Lower leg skin (tissue), 4 donors: ENCODE results near the gene ELAVL1. TPM values are rescaled to one million over a fixed set of nuclear protein-coding genes. Genes with fewer than 3 reads are reported as not detected.

Source experiments
- DNase-seq, 2 donors: peaks; one replicate each; pipeline ENCODE4 v3.0.0-alpha.2; 2019; ENCODE audit warnings: low spot score in 2 of 2
- H3K4me3 ChIP-seq: fragments of 200-600 bp; sonication (generic); 2 replicates; pipeline ENCODE4 v1.5.1; 2017; ENCODE audit warnings: mild to moderate bottlenecking, low read depth; ENCODE audit not compliant: poor library complexity, severe bottlenecking
- CTCF ChIP-seq, 3 donors: fragments of 450-650 bp; IDR thresholded peaks; one replicate each; pipeline ENCODE4 v1.5.1; 2016; ENCODE audit warnings: antibody characterized with exemption in 3 of 3, mild to moderate bottlenecking in 3 of 3, moderate library complexity in 2 of 3
- POLR2A ChIP-seq, 2 donors: fragments of 450-650 bp; IDR thresholded peaks; one replicate each; pipeline ENCODE4 v1.6.1; 2016 to 2017; ENCODE audit warnings: antibody characterized with exemption in 2 of 2, mild to moderate bottlenecking in 1 of 2, moderate library complexity in 1 of 2
- WGBS, 2 donors: methylation state at CpG; one replicate each; pipeline ENCODE4 v1.1.5; 2018; 5-methylcytosine and 5-hydroxymethylcytosine counted together
- intact Hi-C: fragments of 100-400 bp; cut with DNase I; formaldehyde crosslinking; loops from one replicate; pipeline ENCODE4 v1.15.0; 2023; ENCODE audit warnings: low total_unique reads
- total RNA-seq, 4 donors: library from RNA; depleted of rRNA; stranded (reverse); fragments of >200 nt; gene quantifications; one replicate each; pipeline ENCODE4 v1.1.0, GENCODE V29; 2016

The ELAVL1 gene
- total RNA-seq, 4 donors from 2014 or later = 24.8 to 49.2 (median 30.9) TPM

- intact Hi-C loops = no loop called here
- TF ChIP-seq POLR2A (IDR thresholded peaks at IDR 0.05) (no peak), CTCF (IDR thresholded peaks at IDR 0.05) (no peak)
- no peak overlapping the region for H3K4me3 ChIP-seq
- WGBS, 2 donors = 12 to 20% methylated on average over 3 of the region's 3 CpGs
- DNase-seq = no peak
These were observed 52.4 kb downstream of the ELAVL1 start for GRCh38 chr19:7953060-7953459.

DNA sequence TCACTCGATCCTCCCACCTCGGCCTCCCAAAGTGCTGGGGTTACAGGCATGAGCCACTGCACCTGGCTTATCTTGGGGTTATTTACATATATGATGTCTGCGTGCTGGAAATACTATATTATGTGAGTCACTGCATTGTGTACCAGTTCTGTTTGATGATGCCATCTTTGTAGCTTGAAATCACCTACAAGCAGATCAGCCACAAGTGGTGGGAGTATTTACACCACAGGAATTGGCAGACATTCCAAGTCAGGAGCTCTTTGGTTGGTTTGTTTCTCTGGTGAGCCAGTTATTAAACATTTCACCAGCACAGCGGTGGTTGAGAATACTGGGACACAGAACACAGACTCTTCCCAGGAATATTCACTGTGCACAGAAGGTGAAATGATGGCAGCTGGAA lies 57.5 kb downstream of the ELAVL1 start:
- intact Hi-C loops = no loop called here
- no peak for DNase-seq
- H3K4me3 ChIP-seq = no peak overlapping the region
- TF ChIP-seq POLR2A (IDR thresholded peaks at IDR 0.05) (no peak), CTCF (IDR thresholded peaks at IDR 0.05) (no peak)
- WGBS, 2 donors = 86 to 88% methylated on average over 4 of the region's 4 CpGs

DNA sequence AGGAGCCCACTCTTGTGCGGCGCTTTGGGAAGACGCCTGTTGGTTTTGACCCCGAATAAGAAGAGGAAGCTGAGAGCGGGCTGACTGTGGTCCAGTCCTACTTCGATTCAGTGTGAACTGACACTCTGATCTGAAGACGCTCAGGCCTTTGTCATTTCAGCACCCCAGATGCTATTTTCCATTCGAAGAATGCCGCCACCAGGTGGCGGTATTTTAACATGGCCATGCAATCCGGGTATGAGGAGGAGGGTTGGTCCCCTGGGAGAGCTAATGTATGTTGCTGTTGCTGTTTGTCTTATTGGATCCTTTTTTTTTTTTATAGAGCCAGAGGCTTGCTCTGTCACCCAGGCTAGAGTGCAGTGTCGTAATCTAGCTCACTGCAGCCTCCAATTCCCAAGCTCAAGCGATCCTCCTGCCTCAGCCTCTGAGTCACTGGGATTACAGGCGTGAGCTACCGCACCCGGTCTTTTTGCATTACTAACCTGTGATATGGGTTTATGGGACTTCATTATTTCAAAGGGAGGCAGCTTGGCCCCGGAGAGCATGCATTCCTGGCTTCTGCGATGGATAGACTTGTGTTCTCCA lies 61.2 kb downstream of the ELAVL1 start:
- peak; percentile 88 to 97 for DNase-seq
- WGBS, 2 donors = 27 to 28% methylated on average over 18 of the region's 18 CpGs
- H3K4me3 ChIP-seq = peak overlapping the region; percentile 38
- intact Hi-C loops = no loop called here
- TF ChIP-seq CTCF (IDR thresholded peaks at IDR 0.05) (peak in 1 of 3 donors; percentile 73), POLR2A (IDR thresholded peaks at IDR 0.05) (no peak)

DNA sequence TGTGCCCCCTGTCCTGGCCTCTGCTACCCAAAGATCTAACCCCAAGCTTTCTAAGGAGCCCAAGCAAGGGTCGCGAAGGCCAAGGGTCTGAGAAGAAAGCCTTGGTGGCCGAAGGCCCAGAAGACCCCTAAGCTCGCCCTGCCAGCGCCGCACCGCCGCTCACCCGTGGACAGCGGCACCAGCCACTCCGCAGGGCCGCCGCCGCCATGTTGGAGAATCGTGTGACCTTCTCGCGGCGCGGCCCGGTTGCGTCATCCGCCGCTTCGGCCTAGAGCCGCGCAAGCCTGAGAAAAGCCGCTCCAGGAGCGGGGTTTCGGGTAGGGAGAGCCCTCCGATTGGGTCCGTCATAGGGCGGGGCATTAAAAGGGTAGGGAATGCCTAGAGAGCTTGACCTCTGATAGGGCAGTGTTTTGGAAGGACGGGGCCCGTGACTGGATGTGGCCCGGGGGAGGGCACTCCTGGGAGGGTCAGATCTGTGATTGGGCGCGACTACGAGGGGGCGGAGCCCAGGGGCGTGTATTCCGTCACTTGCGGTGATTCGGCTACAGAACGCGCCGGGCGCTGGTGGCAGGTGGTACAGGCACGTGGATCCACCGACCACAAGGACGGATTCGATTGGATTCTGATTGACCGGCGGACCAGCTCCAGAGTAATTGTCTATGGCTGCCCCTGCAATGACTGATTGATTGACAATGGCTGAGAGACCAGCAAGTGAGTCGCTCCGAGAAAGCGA lies 61.8 kb downstream of the ELAVL1 start, which contains the start of gene TIMM44:
Gene TIMM44, minus strand, starts transcription at position 223 of the 733 bp plus-strand sequence. Its CDS starts 15 bp downstream, at position 208.
- peak; percentile 99 to 100 for DNase-seq
- peak in 1 of 2 donors; percentile 32 for TF ChIP-seq POLR2A (IDR thresholded peaks at IDR 0.05)
- TF ChIP-seq CTCF (IDR thresholded peaks at IDR 0.05) = no peak
- H3K4me3 ChIP-seq = peak within 1 kb of the TSS; percentile 95
- intact Hi-C loops = no loop called here
- 0% methylated on average over 38 to 46 of the region's 56 CpGs for WGBS, 2 donors

DNA sequence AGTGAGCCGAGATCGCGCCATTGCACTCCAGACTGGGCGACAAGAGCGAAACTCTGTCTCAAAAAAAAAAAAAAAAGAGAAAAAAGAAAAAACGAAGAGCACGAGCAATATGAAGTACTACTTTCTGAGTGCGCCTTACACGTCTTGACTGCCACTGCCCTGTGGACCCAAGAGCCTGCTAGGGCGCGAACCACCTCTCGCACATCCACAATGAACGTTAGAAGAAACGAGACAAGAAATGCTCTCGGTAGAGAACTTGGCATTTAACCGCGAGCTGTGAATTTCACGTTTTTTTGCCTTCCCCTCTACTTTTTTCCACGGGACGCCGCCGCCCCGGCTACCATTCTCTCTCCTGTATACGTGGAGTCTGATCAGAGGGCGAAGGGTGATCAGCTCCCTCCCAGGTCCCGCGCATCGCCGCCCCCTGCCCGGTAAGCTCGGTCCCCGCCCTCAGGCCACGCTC lies 62.4 kb downstream of the ELAVL1 start:
- WGBS, 2 donors = 3 to 4% methylated on average over 33 of the region's 33 CpGs
- no peak for DNase-seq
- H3K4me3 ChIP-seq = peak overlapping the region; percentile 95
- intact Hi-C loops = loop anchor here (1.0 kb wide), 1 partner anchor 16 kb away; no protein-coding TSS in a partner anchor
- TF ChIP-seq POLR2A (IDR thresholded peaks at IDR 0.05) = no peak
- no peak for TF ChIP-seq CTCF (IDR thresholded peaks at IDR 0.05)
